HCT116 (cell line): ENCODE measurements around the gene MACIR. TPM values are rescaled to one million over a fixed set of nuclear protein-coding genes. Genes with fewer than 3 reads are reported as not detected.
A peak's percentile ranks its signal among the peaks of the same experiment; 100 is the strongest.

Experiments used
- ATAC-seq: fragments of 200-7000 bp; cut with Tn5 transposase; 2 replicates; pipeline ENCODE4 v1.9.1; 2020; ENCODE audit warnings: mild to moderate bottlenecking, moderate library complexity
- Bru-seq: library from RNA; stranded (reverse); fragments of 400-500 nt; gene quantifications from one replicate; lab custom pipeline; 2021; lab: Mats Ljungman, UMichigan
- BruChase-seq, 2 experiments: library from RNA; stranded (reverse); fragments of 400-500 nt; gene quantifications; one replicate each; lab custom pipeline; 2021; lab: Mats Ljungman, UMichigan
- BruUV-seq: library from RNA; stranded (reverse); fragments of 400-500 nt; replicated peaks from 2 replicates; lab custom pipeline; 2021; lab: Mats Ljungman, UMichigan
- CTCF ChIA-PET: fragments of 300-600 bp; sonication (Branson Sonifier 250); formaldehyde crosslinking; loops from one replicate; lab custom pipeline; 2021; ENCODE audit warnings: antibody characterized with exemption; lab: Charles Lee
- POLR2A ChIA-PET: fragments of 300-600, 350-600 bp; sonication (Branson Sonifier 250); formaldehyde crosslinking; loops from one replicate; lab custom pipeline; 2021; ENCODE audit warnings: antibody characterized with exemption; lab: Charles Lee
- RAD21 ChIA-PET, 2 experiments: fragments of 300-600 bp; sonication (Branson Sonifier 250); formaldehyde crosslinking; loops; one replicate each; lab custom pipeline; 2023; ENCODE audit warnings: low total read pairs in 2 of 2; ENCODE audit not compliant: uncharacterized antibody in 2 of 2, unreplicated experiment in 2 of 2, low non-redundant PET in 1 of 2; lab: Charles Lee
- DNase-seq: peaks from one replicate; pipeline ENCODE4 v3.0.0-alpha.2; 2010; ENCODE audit warnings: low read depth, low spot score
- H2AFZ ChIP-seq: fragments of 200-600 bp; shearing (Covaris generic), sonication (generic); 2 replicates; pipeline ENCODE4 v1.6.1; 2017; ENCODE audit warnings: low read depth, mixed run types, mixed read lengths, antibody characterized with exemption, low read length; ENCODE audit not compliant: poor library complexity, severe bottlenecking
- H3K27ac ChIP-seq: 2 replicates; pipeline ENCODE4 v1.5.1; 2012; ENCODE audit warnings: low read depth, low read length
- H3K27me3 ChIP-seq: fragments of 200-600 bp; sonication (generic); 2 replicates; pipeline ENCODE4 v1.6.1; 2016; ENCODE audit warnings: mixed run types, low read length, mixed read lengths; ENCODE audit not compliant: insufficient read depth
- H3K36me3 ChIP-seq, 2 experiments: fragments of 200-500 bp in 1 of 2; fragments of 200-600 bp in 1 of 2; sonication (Bioruptor generic) in 1 of 2; sonication (generic) in 1 of 2; 2 replicates each; pipeline versions ENCODE4 v1.5.1 to v1.6.1; 2014 to 2016; ENCODE audit warnings: low read length in 2 of 2, inconsistent platforms in 1 of 2, mixed read lengths in 1 of 2, mixed run types in 1 of 2; ENCODE audit not compliant: insufficient read depth in 2 of 2, control insufficient read depth in 1 of 2
- H3K4me1 ChIP-seq, 2 experiments: fragments of 200-600 bp in 1 of 2; sonication (generic) in 1 of 2; 2 replicates each; pipeline versions ENCODE4 v1.5.1 to v1.6.1; 2012 to 2017; ENCODE audit warnings: low read length in 2 of 2, inconsistent platforms in 1 of 2, mild to moderate bottlenecking in 1 of 2, mixed read lengths in 1 of 2, mixed run types in 1 of 2, moderate library complexity in 1 of 2; ENCODE audit not compliant: insufficient read depth in 2 of 2, control insufficient read depth in 1 of 2
- H3K4me2 ChIP-seq: fragments of 200-600 bp; sonication (generic); 2 replicates; pipeline ENCODE4 v1.6.1; 2017; ENCODE audit warnings: mixed run types, low read length, mixed read lengths
- H3K4me3 ChIP-seq, 2 experiments: fragments of 200-600 bp in 1 of 2; sonication (generic) in 1 of 2; replicated peaks in 1 of 2; 2 replicates each; pipeline ENCODE4 v1.5.1; 2011 to 2016; ENCODE audit warnings: low read length in 2 of 2, control low read depth in 1 of 2, low read depth in 1 of 2, mild to moderate bottlenecking in 1 of 2, mixed read lengths in 1 of 2, mixed run types in 1 of 2
- H3K79me2 ChIP-seq: fragments of 200-600 bp; sonication (generic); 2 replicates; pipeline ENCODE4 v1.6.1; 2017; ENCODE audit warnings: mild to moderate bottlenecking, mixed run types, low read length, moderate library complexity, mixed read lengths; ENCODE audit not compliant: insufficient read depth
- H3K9ac ChIP-seq: fragments of 200-600 bp; sonication (generic); 2 replicates; pipeline ENCODE4 v1.6.1; 2016; ENCODE audit warnings: low read length, mixed read lengths
- H3K9me2 ChIP-seq: fragments of 200-600 bp; sonication (generic), shearing (Covaris generic); 2 replicates; pipeline ENCODE4 v1.6.1; 2017; ENCODE audit warnings: mixed run types, mild to moderate bottlenecking, moderate library complexity; ENCODE audit not compliant: insufficient read depth
- H3K9me3 ChIP-seq, 2 experiments: fragments of 200-500 bp in 1 of 2; fragments of 200-600 bp in 1 of 2; sonication (Bioruptor generic) in 1 of 2; sonication (generic) in 1 of 2; 2 replicates each; pipeline ENCODE4 v1.6.1; 2014 to 2017; ENCODE audit warnings: low read length in 2 of 2, mixed read lengths in 2 of 2, inconsistent platforms in 1 of 2, low read depth in 1 of 2, mild to moderate bottlenecking in 1 of 2, mixed run types in 1 of 2, moderate library complexity in 1 of 2; ENCODE audit not compliant: control insufficient read depth in 1 of 2, insufficient read depth in 1 of 2
- H4K20me1 ChIP-seq: fragments of 200-600 bp; sonication (generic), shearing (Covaris generic); 2 replicates; pipeline ENCODE4 v1.6.1; 2017; ENCODE audit warnings: mixed run types, mild to moderate bottlenecking, moderate library complexity; ENCODE audit not compliant: insufficient read depth
- EGR1 ChIP-seq: IDR thresholded peaks from 2 replicates; pipeline ENCODE4 v1.6.1; 2012; ENCODE audit warnings: low read depth
- EZH2phosphoT487 ChIP-seq: fragments of 200-600 bp; IDR thresholded peaks from 2 replicates; pipeline ENCODE4 v1.6.1; 2018; ENCODE audit warnings: antibody characterized with exemption, borderline replicate concordance
- POLR2A ChIP-seq: IDR thresholded peaks from 2 replicates; pipeline ENCODE4 v1.7.0; 2011; ENCODE audit warnings: borderline replicate concordance; ENCODE audit not compliant: insufficient read depth, insufficient read length; ENCODE audit errors: extremely low read depth
- POLR2AphosphoS5 ChIP-seq: IDR thresholded peaks from 2 replicates; pipeline ENCODE4 v1.6.1; 2011; ENCODE audit warnings: mild to moderate bottlenecking, low read depth, low read length, moderate library complexity
- SIN3A ChIP-seq: IDR thresholded peaks from 2 replicates; pipeline ENCODE4 v1.6.1; 2012; ENCODE audit warnings: low read depth
- SP1 ChIP-seq: IDR thresholded peaks from 2 replicates; pipeline ENCODE4 v1.6.1; 2012; ENCODE audit warnings: low read depth
- SRF ChIP-seq: IDR thresholded peaks from 2 replicates; pipeline ENCODE4 v1.6.1; 2012; ENCODE audit warnings: low read depth
- YY1 ChIP-seq: IDR thresholded peaks from 2 replicates; pipeline ENCODE4 v1.6.1; 2011; ENCODE audit warnings: low read length, low read depth, moderate library complexity, mild to moderate bottlenecking; ENCODE audit not compliant: insufficient replicate concordance; ENCODE audit errors: extremely low read depth
- ZFX ChIP-seq: fragments of 450-650 bp; IDR thresholded peaks from 2 replicates; pipeline ENCODE4 v1.6.1; 2017
- ZNF274 ChIP-seq: fragments of 200-500 bp; sonication (Bioruptor generic); IDR thresholded peaks from 2 replicates; pipeline ENCODE4 v1.6.1; 2014; ENCODE audit warnings: mild to moderate bottlenecking, low read depth, low read length, inconsistent platforms
- intact Hi-C: fragments of 100-400 bp; cut with micrococcal nuclease; formaldehyde crosslinking; loops from 2 replicates; pipeline ENCODE4 v1.10.0; 2022
- long read RNA-seq: library from polyadenylated mRNA; unstranded; transcript quantifications from one replicate; pipeline ENCODE4 v2.0.0, GENCODE V29; 2021; ENCODE audit not compliant: unreplicated experiment
- polyA plus RNA-seq: library from polyadenylated mRNA; unstranded; fragments of >200 nt; gene quantifications from 2 replicates; pipeline ENCODE4 v1.2.1, GENCODE V29; 2012; ENCODE audit warnings: missing spikeins
- total RNA-seq: library from RNA; stranded (reverse); gene quantifications from one replicate; pipeline ENCODE4 v1.2.1, GENCODE V29; 2021; ENCODE audit not compliant: unreplicated experiment
- TF ChIP-seq, protein P1 (sequence below): IDR thresholded peaks from 2 replicates; pipeline ENCODE4 v1.6.1; 2012
- TF ChIP-seq, protein P2 (sequence below), 3 experiments: fragments of 200-600 bp in 1 of 3; sonication (generic) in 1 of 3; IDR thresholded peaks in 2 of 3; conservative IDR thresholded peaks in 1 of 3; 2 replicates each; pipeline ENCODE4 v1.5.1; 2012 to 2017; ENCODE audit warnings: low read depth in 2 of 3, low read length in 2 of 3, antibody characterized with exemption in 1 of 3, borderline replicate concordance in 1 of 3, control low read depth in 1 of 3, mild to moderate bottlenecking in 1 of 3, mixed read lengths in 1 of 3, mixed run types in 1 of 3, moderate library complexity in 1 of 3; ENCODE audit not compliant: insufficient read depth in 1 of 3
- TF ChIP-seq, protein P3 (sequence below): IDR thresholded peaks from 2 replicates; pipeline ENCODE4 v1.6.1; 2012

MACIR gene, protein sequence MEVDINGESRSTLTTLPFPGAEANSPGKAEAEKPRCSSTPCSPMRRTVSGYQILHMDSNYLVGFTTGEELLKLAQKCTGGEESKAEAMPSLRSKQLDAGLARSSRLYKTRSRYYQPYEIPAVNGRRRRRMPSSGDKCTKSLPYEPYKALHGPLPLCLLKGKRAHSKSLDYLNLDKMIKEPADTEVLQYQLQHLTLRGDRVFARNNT
- total RNA-seq = 10.4 TPM
- 4.6 and 5.4 TPM in 2 replicates for polyA plus RNA-seq
- Bru-seq, nascent RNA = percentile 71 among the genes with signal in this experiment
- percentile 67 among the genes with signal in this experiment for BruChase-seq, experiment 1, labeled RNA remaining after a 6-hour chase
- percentile 79 among the genes with signal in this experiment for BruChase-seq, experiment 2, labeled RNA remaining after a 2-hour chase
- long read RNA-seq, transcript C5orf30-201 (3 exons, 3,049 nt) = major isoform, 28 of 37 reads
- long read RNA-seq, partial matches to known transcripts = 3 of 37 reads
- long read RNA-seq, other reads (novel, unspliced or antisense) = 2 of 37 reads

DNA sequence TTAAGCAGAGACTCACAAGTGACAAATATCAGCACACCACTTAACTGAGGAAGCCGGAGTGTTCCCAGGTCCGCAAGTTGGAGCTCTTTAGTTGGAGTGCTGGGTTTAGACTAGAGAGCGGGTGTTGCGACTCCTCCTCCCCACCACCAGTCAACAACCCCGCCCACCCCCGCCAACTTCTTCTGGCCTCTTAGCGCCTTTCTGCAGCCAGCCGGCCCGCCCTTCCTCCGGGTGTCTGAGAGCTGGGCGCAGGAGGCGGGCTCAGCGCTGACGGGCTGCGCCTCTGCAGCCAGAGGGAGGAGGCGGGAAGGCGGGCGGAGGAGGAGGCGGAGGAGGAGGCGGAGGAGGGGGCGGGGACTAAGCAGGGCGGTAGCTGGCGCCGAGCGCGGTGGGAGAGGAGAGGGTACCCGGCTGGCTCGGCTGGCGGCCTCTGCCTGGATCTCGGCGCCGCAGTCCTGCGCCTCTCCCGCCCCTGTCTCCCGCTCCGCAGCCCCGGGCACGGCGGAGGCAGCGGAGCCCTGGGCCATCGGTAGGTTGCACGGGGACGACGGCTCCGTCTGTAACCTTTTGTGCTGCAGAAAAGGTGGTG is at the start of gene MACIR:
MACIR (plus strand) TSS at position 396 of the 589 bp plus-strand sequence. CDS start 17,157 bp downstream, outside the sequence.
- no peaks in the 10 kb centered on the region for H3K27me3 ChIP-seq
- CTCF ChIA-PET = interaction anchor here (0.7 to 3.8 kb wide), 7 partner anchors 26 to 921 kb away, joined by 3 to 18 read pairs (median 4); no protein-coding TSS in a partner anchor
- H3K4me3 ChIP-seq = peak within 1 kb of the TSS; percentile 75 to 86
- POLR2A ChIA-PET = interaction anchor here (0.6 to 1.7 kb wide), 8 partner anchors 12 to 1949 kb away, joined by 3 to 8 read pairs (median 4); partner anchors contain the start of genes GIN1 and PPIP5K2
- peak within 1 kb of the TSS; percentile 86 for H3K9ac ChIP-seq
- no peak for TF ChIP-seq SRF
- TF ChIP-seq POLR2A = peak; percentile 84
- peak; percentile 64 for TF ChIP-seq POLR2AphosphoS5
- TF ChIP-seq EGR1 = peak; percentile 90
- no peak for TF ChIP-seq ZNF274
- TF ChIP-seq ZFX = no peak
- TF ChIP-seq EZH2phosphoT487 = no peak
- TF ChIP-seq, protein P1, sequence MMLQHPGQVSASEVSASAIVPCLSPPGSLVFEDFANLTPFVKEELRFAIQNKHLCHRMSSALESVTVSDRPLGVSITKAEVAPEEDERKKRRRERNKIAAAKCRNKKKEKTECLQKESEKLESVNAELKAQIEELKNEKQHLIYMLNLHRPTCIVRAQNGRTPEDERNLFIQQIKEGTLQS = no peak
- TF ChIP-seq YY1 = peak; percentile 27
- peak; percentile 63 for TF ChIP-seq SP1
- TF ChIP-seq, protein P2, sequence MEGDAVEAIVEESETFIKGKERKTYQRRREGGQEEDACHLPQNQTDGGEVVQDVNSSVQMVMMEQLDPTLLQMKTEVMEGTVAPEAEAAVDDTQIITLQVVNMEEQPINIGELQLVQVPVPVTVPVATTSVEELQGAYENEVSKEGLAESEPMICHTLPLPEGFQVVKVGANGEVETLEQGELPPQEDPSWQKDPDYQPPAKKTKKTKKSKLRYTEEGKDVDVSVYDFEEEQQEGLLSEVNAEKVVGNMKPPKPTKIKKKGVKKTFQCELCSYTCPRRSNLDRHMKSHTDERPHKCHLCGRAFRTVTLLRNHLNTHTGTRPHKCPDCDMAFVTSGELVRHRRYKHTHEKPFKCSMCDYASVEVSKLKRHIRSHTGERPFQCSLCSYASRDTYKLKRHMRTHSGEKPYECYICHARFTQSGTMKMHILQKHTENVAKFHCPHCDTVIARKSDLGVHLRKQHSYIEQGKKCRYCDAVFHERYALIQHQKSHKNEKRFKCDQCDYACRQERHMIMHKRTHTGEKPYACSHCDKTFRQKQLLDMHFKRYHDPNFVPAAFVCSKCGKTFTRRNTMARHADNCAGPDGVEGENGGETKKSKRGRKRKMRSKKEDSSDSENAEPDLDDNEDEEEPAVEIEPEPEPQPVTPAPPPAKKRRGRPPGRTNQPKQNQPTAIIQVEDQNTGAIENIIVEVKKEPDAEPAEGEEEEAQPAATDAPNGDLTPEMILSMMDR (IDR thresholded peaks at IDR 0.05 in 2 of 3, conservative IDR thresholded peaks at IDR 0.05 in 1 of 3; ENCODE audit: borderline replicate concordance in 1 of 3, insufficient read depth in 1 of 3, low read depth in 2 of 3, low read length in 2 of 3) = no peak
- TF ChIP-seq SIN3A = peak; percentile 60; the same call in 1 of the 2 replicates
- TF ChIP-seq, protein P3, sequence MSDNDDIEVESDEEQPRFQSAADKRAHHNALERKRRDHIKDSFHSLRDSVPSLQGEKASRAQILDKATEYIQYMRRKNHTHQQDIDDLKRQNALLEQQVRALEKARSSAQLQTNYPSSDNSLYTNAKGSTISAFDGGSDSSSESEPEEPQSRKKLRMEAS = no peak
- peaks cover 3 to 25% of the 10 kb centered on the region in 2 experiments for H3K4me1 ChIP-seq
- H3K4me2 ChIP-seq = peak within 1 kb of the TSS; percentile 94
- no peaks in the 10 kb centered on the region for H3K9me2 ChIP-seq
- intact Hi-C loops = no loop called here
- H3K27ac ChIP-seq = peak within 1 kb of the TSS; percentile 89
- peaks cover 42% of the 10 kb centered on the region for H3K79me2 ChIP-seq
- peaks cover 5% of the 10 kb centered on the region; the same call in 1 of the 2 replicates for H4K20me1 ChIP-seq
- ATAC-seq (peak; percentile 92), DNase-seq (peak; percentile 94)
- no TSS peak for BruUV-seq
- peak within 1 kb of the TSS; percentile 78 for H2AFZ ChIP-seq
- H3K9me3 ChIP-seq = no peaks in the 10 kb centered on the region
- H3K36me3 ChIP-seq = no peaks in the 10 kb centered on the region
- RAD21 ChIA-PET = interaction anchor here (0.6 to 1.3 kb wide), 2 partner anchors 34 to 226 kb away, joined by 4 read pairs; no protein-coding TSS in a partner anchor
